ENCODE results near the gene LRRC46. TPM values are rescaled to one million over a fixed set of nuclear protein-coding genes. Genes with fewer than 3 reads are reported as not detected.
A peak's percentile ranks its signal among the peaks of the same experiment; 100 is the strongest.

LRRC46 gene
- total RNA-seq, 1 donor from 2014 or later, result 1.0 TPM

- H3K4me3 Mint-ChIP-seq (ENCODE audit: unreplicated experiment), result peak overlapping the region; percentile 31
- DNase-seq (ENCODE audit: low spot score), result no peak
- peaks cover 4% of the 10 kb centered on the region for H3K36me3 Mint-ChIP-seq (ENCODE audit: low read depth, unreplicated experiment)
- peaks cover 12% of the 10 kb centered on the region for H3K27me3 Mint-ChIP-seq (ENCODE audit: unreplicated experiment)
- no peaks in the 10 kb centered on the region for H3K9me3 Mint-ChIP-seq (ENCODE audit: unreplicated experiment)
- no peak for TF ChIP-seq CTCF (IDR thresholded peaks at IDR 0.05; ENCODE audit: unreplicated experiment)
- peak overlapping the region; percentile 22 for H3K27ac Mint-ChIP-seq (ENCODE audit: unreplicated experiment)
- H3K4me1 Mint-ChIP-seq (ENCODE audit: unreplicated experiment), result peaks cover 62% of the 10 kb centered on the region
Observed at GRCh38 chr17:47857551-47858455, 26.3 kb downstream of the LRRC46 start.

- TF ChIP-seq CTCF (IDR thresholded peaks at IDR 0.05; ENCODE audit: unreplicated experiment), result no peak
- no peaks in the 10 kb centered on the region for H3K36me3 Mint-ChIP-seq (ENCODE audit: low read depth, unreplicated experiment)
- no peak for DNase-seq (ENCODE audit: low spot score)
- H3K27me3 Mint-ChIP-seq (ENCODE audit: unreplicated experiment), result peaks cover 8% of the 10 kb centered on the region
- peaks cover 39% of the 10 kb centered on the region for H3K4me1 Mint-ChIP-seq (ENCODE audit: unreplicated experiment)
- no peak overlapping the region for H3K4me3 Mint-ChIP-seq (ENCODE audit: unreplicated experiment)
- no peaks in the 10 kb centered on the region for H3K9me3 Mint-ChIP-seq (ENCODE audit: unreplicated experiment)
- H3K27ac Mint-ChIP-seq (ENCODE audit: unreplicated experiment), result no peak overlapping the region
Observed at GRCh38 chr17:47860386-47860785, 28.9 kb downstream of the LRRC46 start.

- peaks cover 16% of the 10 kb centered on the region for H3K4me1 Mint-ChIP-seq (ENCODE audit: unreplicated experiment)
- TF ChIP-seq CTCF (IDR thresholded peaks at IDR 0.05; ENCODE audit: unreplicated experiment), result no peak
- peaks cover 15% of the 10 kb centered on the region for H3K27me3 Mint-ChIP-seq (ENCODE audit: unreplicated experiment)
- no peak overlapping the region for H3K27ac Mint-ChIP-seq (ENCODE audit: unreplicated experiment)
- no peaks in the 10 kb centered on the region for H3K36me3 Mint-ChIP-seq (ENCODE audit: low read depth, unreplicated experiment)
- DNase-seq (ENCODE audit: low spot score), result no peak
- no peak overlapping the region for H3K4me3 Mint-ChIP-seq (ENCODE audit: unreplicated experiment)
- no peaks in the 10 kb centered on the region for H3K9me3 Mint-ChIP-seq (ENCODE audit: unreplicated experiment)
Observed at GRCh38 chr17:47862621-47863440, 31.4 kb downstream of the LRRC46 start.

GRCh38 chr17:47864791-47865216 is 33.3 kb downstream of the LRRC46 start:
- Mint-ChIP-seq H3K27ac (ENCODE audit: unreplicated experiment) (no peak overlapping the region), H3K4me3 (ENCODE audit: unreplicated experiment) (no peak overlapping the region), H3K4me1 (ENCODE audit: unreplicated experiment) (peaks cover 8% of the 10 kb centered on the region), H3K9me3 (ENCODE audit: unreplicated experiment) (no peaks in the 10 kb centered on the region), H3K27me3 (ENCODE audit: unreplicated experiment) (peaks cover 11% of the 10 kb centered on the region), H3K36me3 (ENCODE audit: low read depth, unreplicated experiment) (no peaks in the 10 kb centered on the region)
- no peak for DNase-seq (ENCODE audit: low spot score)
- no peak for TF ChIP-seq CTCF (IDR thresholded peaks at IDR 0.05; ENCODE audit: unreplicated experiment)

All from endothelial cell (in vitro differentiated cells).